Lung microvascular endothelial cell (primary cell): ENCODE data around the gene AQP9. TPM values are rescaled to one million over a fixed set of nuclear protein-coding genes. Genes with fewer than 3 reads are reported as not detected.

Experiments used
- DNase-seq, 2 donors: peaks; one replicate each; pipeline versions ENCODE4 v3.0.0 to v3.0.0-alpha.2; 2010; ENCODE audit warnings: low read depth in 2 of 2
- total RNA-seq: library from RNA; depleted of rRNA; stranded (reverse); fragments of >200 nt; gene quantifications from 2 replicates; pipeline ENCODE4 v1.2.1, GENCODE V29; 2014

Gene AQP9
- total RNA-seq, 1 donor from 2014 or later: not detected

GRCh38 chr15:58139989-58140522, 1.9 kb downstream of the AQP9 start:
- no peak for DNase-seq

- no peak for DNase-seq
These were observed 3.7 kb downstream of the AQP9 start for GRCh38 chr15:58141894-58142293.

GRCh38 chr15:58142827-58143461, 4.8 kb downstream of the AQP9 start:
- no peak for DNase-seq

GRCh38 chr15:58145606-58146005, 7.4 kb downstream of the AQP9 start:
- no peak for DNase-seq

GRCh38 chr15:58146211-58146610, 8.0 kb downstream of the AQP9 start:
- DNase-seq: no peak

- no peak for DNase-seq
These were observed 8.6 kb downstream of the AQP9 start for GRCh38 chr15:58146749-58147148.

- DNase-seq: no peak
These were observed 9.0 kb downstream of the AQP9 start for GRCh38 chr15:58147171-58147611.

GRCh38 chr15:58148120-58148519, 9.9 kb downstream of the AQP9 start:
- no peak for DNase-seq

GRCh38 chr15:58148633-58149445, 10.7 kb downstream of the AQP9 start:
- DNase-seq: peak in 1 of 2 donors; percentile 12

GRCh38 chr15:58154769-58155168, 16.6 kb downstream of the AQP9 start:
- no peak for DNase-seq

- DNase-seq: peak in 1 of 2 donors; percentile 71
These were observed 21.7 kb downstream of the AQP9 start for GRCh38 chr15:58159827-58160386.

- peak in 1 of 2 donors; percentile 66 for DNase-seq
These were observed 23.3 kb downstream of the AQP9 start for GRCh38 chr15:58161436-58161930.

GRCh38 chr15:58163985-58164384, 25.8 kb downstream of the AQP9 start:
- DNase-seq: no peak

GRCh38 chr15:58164926-58165325, 26.7 kb downstream of the AQP9 start:
- no peak for DNase-seq

GRCh38 chr15:58165661-58166060, 27.5 kb downstream of the AQP9 start:
- peak in 1 of 2 donors; percentile 43 for DNase-seq

GRCh38 chr15:58167095-58167691, 29.0 kb downstream of the AQP9 start:
- DNase-seq: no peak

GRCh38 chr15:58169934-58170333, 31.8 kb downstream of the AQP9 start:
- no peak for DNase-seq

- DNase-seq: no peak
These were observed 33.4 kb downstream of the AQP9 start for GRCh38 chr15:58171476-58172061.

- no peak for DNase-seq
These were observed 36.5 kb downstream of the AQP9 start for GRCh38 chr15:58174709-58175108.

- DNase-seq: no peak
These were observed 37.8 kb downstream of the AQP9 start for GRCh38 chr15:58175955-58176354.

- no peak for DNase-seq
These were observed 40.5 kb downstream of the AQP9 start for GRCh38 chr15:58178668-58179067.
